Activated T-helper 9 cell treated with anti-CD3 and anti-CD28 coated beads, Interleukin-2, amount 50 U/mL, for 16 hours (primary cell): Measurements from ENCODE around the gene ETS1.

Source experiments
- DNase-seq: peaks from one replicate; pipeline ENCODE4 v3.0.0-alpha.2; 2020; ENCODE audit warnings: low read depth

Gene ETS1

GRCh38 chr11:128480066-128480465, 107.3 kb downstream of the ETS1 start:
- DNase-seq, result no peak

GRCh38 chr11:128479144-128479543, 108.2 kb downstream of the ETS1 start:
- no peak for DNase-seq

GRCh38 chr11:128478305-128478704, 109.1 kb downstream of the ETS1 start:
- DNase-seq, result no peak

- DNase-seq, result no peak
Observed at GRCh38 chr11:128477811-128478210, 109.5 kb downstream of the ETS1 start.

GRCh38 chr11:128477278-128477677, 110.1 kb downstream of the ETS1 start:
- no peak for DNase-seq

- DNase-seq, result peak; percentile 49
Observed at GRCh38 chr11:128476729-128477128, 110.6 kb downstream of the ETS1 start.

- DNase-seq, result no peak
Observed at GRCh38 chr11:128476049-128476448, 111.3 kb downstream of the ETS1 start.

GRCh38 chr11:128474036-128474874, 113.1 kb downstream of the ETS1 start:
- no peak for DNase-seq

- DNase-seq, result no peak
Observed at GRCh38 chr11:128473636-128474035, 113.7 kb downstream of the ETS1 start.

GRCh38 chr11:128472128-128473089, 114.9 kb downstream of the ETS1 start:
- peak; percentile 49 for DNase-seq

GRCh38 chr11:128471138-128471661, 116.2 kb downstream of the ETS1 start:
- DNase-seq, result no peak

GRCh38 chr11:128470081-128470480, 117.3 kb downstream of the ETS1 start:
- DNase-seq, result no peak

- no peak for DNase-seq
Observed at GRCh38 chr11:128469220-128469619, 118.1 kb downstream of the ETS1 start.

- no peak for DNase-seq
Observed at GRCh38 chr11:128468111-128468510, 119.2 kb downstream of the ETS1 start.

GRCh38 chr11:128467610-128468041, 119.7 kb downstream of the ETS1 start:
- DNase-seq, result peak; percentile 31

- no peak for DNase-seq
Observed at GRCh38 chr11:128467041-128467440, 120.3 kb downstream of the ETS1 start.

- no peak for DNase-seq
Observed at GRCh38 chr11:128465946-128466705, 121.2 kb downstream of the ETS1 start.

GRCh38 chr11:128465531-128465930, 121.8 kb downstream of the ETS1 start:
- no peak for DNase-seq

- DNase-seq, result no peak
Observed at GRCh38 chr11:128464878-128465450, 122.4 kb downstream of the ETS1 start.

GRCh38 chr11:128463979-128464378, 123.4 kb downstream of the ETS1 start:
- no peak for DNase-seq

GRCh38 chr11:128463371-128463829, 124.0 kb downstream of the ETS1 start:
- no peak for DNase-seq
